ENCODE results near the gene MEPE. TPM values are rescaled to one million over a fixed set of nuclear protein-coding genes. Genes with fewer than 3 reads are reported as not detected.
"Not testable (repeated sequence)": the region's sequence is repeated elsewhere in the genome, so short reads cannot be mapped to it uniquely, and the experiment has no call there.

The MEPE gene
- polyA plus RNA-seq, 3 donors, result not detected

DNA sequence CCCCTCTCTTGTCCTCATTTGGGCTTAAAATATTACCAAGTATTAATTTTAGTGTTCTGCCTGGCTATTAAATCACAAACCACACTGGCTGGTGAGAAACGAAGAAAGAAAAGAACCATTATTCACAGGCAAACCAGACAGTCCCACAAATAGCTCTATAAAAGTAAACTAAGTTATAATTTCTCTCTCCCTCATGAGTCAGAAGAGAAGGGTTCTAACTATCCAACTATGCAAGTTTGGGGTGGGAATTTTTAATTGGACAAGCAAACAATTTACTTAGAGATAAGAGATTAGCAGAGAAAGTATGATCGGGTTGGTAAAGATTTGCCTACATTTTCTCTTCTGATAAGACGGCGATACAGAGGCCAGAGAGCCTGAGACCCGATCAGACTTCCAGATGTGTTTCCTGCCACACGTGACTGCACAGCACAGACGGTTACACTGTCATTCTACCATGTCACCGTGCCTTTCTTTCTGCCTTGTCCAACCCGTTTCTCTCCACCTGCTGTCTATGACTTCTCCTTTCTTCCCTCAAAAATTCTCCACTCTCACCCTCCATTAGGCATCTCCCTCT lies 52.3 kb downstream of the MEPE start:
- DNase-seq, result no peak

DNA sequence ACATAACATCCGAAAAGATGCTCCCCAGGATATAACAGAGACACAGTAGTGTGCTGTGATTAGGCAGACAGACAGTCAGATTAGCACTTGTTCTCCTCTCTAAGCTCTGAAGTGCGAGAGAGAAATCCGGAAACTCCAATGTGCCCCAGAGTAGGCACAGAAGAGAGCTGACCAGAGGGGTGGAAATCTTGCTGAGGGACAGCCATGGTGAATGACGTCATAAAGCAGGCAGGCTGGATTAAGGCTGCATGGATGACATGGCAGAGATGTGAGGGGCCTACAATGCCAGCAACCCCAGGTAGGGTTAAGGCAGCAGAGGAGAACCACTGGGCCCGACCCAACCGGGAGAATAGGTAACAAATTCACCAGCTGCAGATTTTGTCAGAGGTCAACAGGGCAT lies 53.3 kb downstream of the MEPE start:
- DNase-seq, result no peak

DNA sequence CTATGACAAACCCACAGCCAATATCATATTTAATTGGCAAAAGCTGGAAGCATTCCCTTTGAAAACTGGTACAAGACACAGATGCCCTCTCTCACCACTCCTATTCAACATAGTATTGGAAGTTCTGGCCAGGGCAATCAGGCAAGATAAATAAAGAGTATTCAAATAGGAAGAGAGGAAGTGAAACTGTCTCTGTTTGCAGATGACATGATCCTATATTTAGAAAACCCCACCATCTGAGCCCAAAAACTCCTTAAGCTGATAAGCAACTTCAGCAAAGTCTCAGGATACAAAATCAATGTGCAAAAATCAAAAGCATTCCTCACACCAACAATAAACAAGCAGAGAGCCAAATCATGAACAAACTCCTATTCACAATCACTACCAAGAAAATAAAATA lies 58.0 kb downstream of the MEPE start:
- DNase-seq, result not testable (repeated sequence)

DNA sequence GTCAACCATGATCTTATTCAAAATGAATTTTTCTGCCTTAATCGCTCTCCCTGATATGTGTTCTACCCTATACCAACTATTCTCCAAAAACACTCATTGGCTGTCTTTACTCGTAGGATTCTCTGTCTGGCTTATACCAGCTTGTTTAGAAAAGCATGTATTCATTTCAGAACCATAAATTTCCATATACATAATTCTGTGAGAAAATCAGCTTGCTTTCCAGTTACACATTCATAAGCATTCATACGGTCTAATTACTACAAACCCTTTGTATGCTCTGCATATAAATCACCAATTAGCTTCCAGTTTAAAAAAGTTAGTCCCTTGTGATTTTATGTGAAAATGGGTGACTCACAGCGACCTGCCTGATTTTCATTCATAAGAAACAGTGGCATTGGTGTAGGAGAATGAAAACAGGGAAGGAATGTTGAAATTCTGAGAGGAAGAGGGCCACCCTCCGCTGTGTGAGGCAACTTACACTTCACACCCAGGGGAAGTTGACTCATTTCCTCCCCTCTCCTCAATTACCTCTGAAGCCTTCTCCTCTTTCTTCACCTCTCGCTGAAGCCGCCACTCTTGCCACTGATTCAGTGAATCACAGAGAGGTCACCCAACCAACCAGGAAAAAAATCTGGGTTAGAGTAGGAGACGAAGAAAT lies 63.3 kb downstream of the MEPE start:
- DNase-seq, result no peak

Other genes starting within 250 kb of the MEPE start
- under 1 TPM; 0.04 to 0.13 (median 0.04) TPM for gene DSPP, start 224.4 kb upstream of the MEPE start, polyA plus RNA-seq (ENCODE audit: insufficient read length in 3 of 3)
- gene DMP1, start 182.7 kb upstream of the MEPE start, polyA plus RNA-seq (ENCODE audit: insufficient read length in 3 of 3), result under 1 TPM in 2 of 3 donors, not detected in 1; 0.06 to 0.07 TPM
- not detected for gene IBSP, start 33.4 kb upstream of the MEPE start, polyA plus RNA-seq (ENCODE audit: insufficient read length in 3 of 3)
- gene SPP1, start 142.7 kb downstream of the MEPE start, polyA plus RNA-seq (ENCODE audit: insufficient read length in 3 of 3), result 100 to 1,000 TPM; 106 to 143 (median 112) TPM
- gene PKD2, start 174.7 kb downstream of the MEPE start, polyA plus RNA-seq (ENCODE audit: insufficient read length in 3 of 3), result 10 to 100 TPM; 66.3 to 86.2 (median 68.0) TPM